Stimulated activated CD8-positive, alpha-beta memory T cell treated with anti-CD3 and anti-CD28 coated beads, Interleukin-15, amount 100 ng/mL, for 1 hour (primary cell): ENCODE results near the gene HOXC11.

Experiments
- DNase-seq: peaks from one replicate; pipeline ENCODE4 v3.0.0-alpha.2; 2020; ENCODE audit warnings: low read depth

The HOXC11 gene

GRCh38 chr12:53972722-53973235 lies at the start of gene HOXC11:
Gene HOXC11 (plus strand): TSS chr12:53973126. CDS start chr12:53973242, 116 bp downstream.
- DNase-seq, result no peak

GRCh38 chr12:53924521-53925405 lies 48.2 kb upstream of the HOXC11 start:
- no peak for DNase-seq

- no peak for DNase-seq
These were observed 45.5 kb upstream of the HOXC11 start for GRCh38 chr12:53927220-53928029.

GRCh38 chr12:53928054-53928835 lies 44.7 kb upstream of the HOXC11 start:
- no peak for DNase-seq

GRCh38 chr12:53929527-53929926 lies 43.4 kb upstream of the HOXC11 start:
- DNase-seq, result no peak

- DNase-seq, result no peak
These were observed 42.2 kb upstream of the HOXC11 start for GRCh38 chr12:53930591-53931255.

GRCh38 chr12:53931844-53932581 lies 40.9 kb upstream of the HOXC11 start:
- no peak for DNase-seq

- no peak for DNase-seq
These were observed 40.0 kb upstream of the HOXC11 start for GRCh38 chr12:53932915-53933314.

GRCh38 chr12:53935383-53936341 lies 37.3 kb upstream of the HOXC11 start:
- DNase-seq, result no peak

GRCh38 chr12:53937099-53937498 lies 35.8 kb upstream of the HOXC11 start:
- no peak for DNase-seq

GRCh38 chr12:53937596-53938325 lies 35.2 kb upstream of the HOXC11 start:
- no peak for DNase-seq

- DNase-seq, result no peak
These were observed 34.4 kb upstream of the HOXC11 start, which contains the start of gene HOXC13 for GRCh38 chr12:53938326-53939140. Gene HOXC13 (plus strand): TSS chr12:53938831. CDS start chr12:53938907, 76 bp downstream.

- DNase-seq, result no peak
These were observed 33.5 kb upstream of the HOXC11 start for GRCh38 chr12:53939141-53940108.

GRCh38 chr12:53940443-53941014 lies 32.4 kb upstream of the HOXC11 start:
- DNase-seq, result no peak

GRCh38 chr12:53941187-53941586 lies 31.7 kb upstream of the HOXC11 start:
- no peak for DNase-seq

- DNase-seq, result no peak
These were observed 31.2 kb upstream of the HOXC11 start for GRCh38 chr12:53941750-53942149.
